HCT116 (cell line): Measurements from ENCODE around the gene ARHGEF16. TPM values are rescaled to one million over a fixed set of nuclear protein-coding genes. Genes with fewer than 3 reads are reported as not detected.

ENCODE experiments used
- ATAC-seq: fragments of 200-7000 bp; cut with Tn5 transposase; 2 replicates; pipeline ENCODE4 v1.9.1; 2020; ENCODE audit warnings: mild to moderate bottlenecking, moderate library complexity
- BruUV-seq: library from RNA; stranded (reverse); fragments of 400-500 nt; replicated peaks from 2 replicates; lab custom pipeline; 2021; lab: Mats Ljungman, UMichigan
- CTCF ChIA-PET: fragments of 300-600 bp; sonication (Branson Sonifier 250); formaldehyde crosslinking; loops from one replicate; lab custom pipeline; 2021; ENCODE audit warnings: antibody characterized with exemption; lab: Charles Lee
- POLR2A ChIA-PET: fragments of 300-600, 350-600 bp; sonication (Branson Sonifier 250); formaldehyde crosslinking; loops from one replicate; lab custom pipeline; 2021; ENCODE audit warnings: antibody characterized with exemption; lab: Charles Lee
- RAD21 ChIA-PET, 2 experiments: fragments of 300-600 bp; sonication (Branson Sonifier 250); formaldehyde crosslinking; loops; one replicate each; lab custom pipeline; 2023; ENCODE audit warnings: low total read pairs in 2 of 2; ENCODE audit not compliant: uncharacterized antibody in 2 of 2, unreplicated experiment in 2 of 2, low non-redundant PET in 1 of 2; lab: Charles Lee
- DNase-seq: peaks from one replicate; pipeline ENCODE4 v3.0.0-alpha.2; 2010; ENCODE audit warnings: low read depth, low spot score
- H2AFZ ChIP-seq: fragments of 200-600 bp; shearing (Covaris generic), sonication (generic); 2 replicates; pipeline ENCODE4 v1.6.1; 2017; ENCODE audit warnings: low read depth, mixed run types, mixed read lengths, antibody characterized with exemption, low read length; ENCODE audit not compliant: poor library complexity, severe bottlenecking
- H3K27ac ChIP-seq: 2 replicates; pipeline ENCODE4 v1.5.1; 2012; ENCODE audit warnings: low read depth, low read length
- H3K27me3 ChIP-seq: fragments of 200-600 bp; sonication (generic); 2 replicates; pipeline ENCODE4 v1.6.1; 2016; ENCODE audit warnings: mixed run types, low read length, mixed read lengths; ENCODE audit not compliant: insufficient read depth
- H3K36me3 ChIP-seq, 2 experiments: fragments of 200-500 bp in 1 of 2; fragments of 200-600 bp in 1 of 2; sonication (Bioruptor generic) in 1 of 2; sonication (generic) in 1 of 2; 2 replicates each; pipeline versions ENCODE4 v1.5.1 to v1.6.1; 2014 to 2016; ENCODE audit warnings: low read length in 2 of 2, inconsistent platforms in 1 of 2, mixed read lengths in 1 of 2, mixed run types in 1 of 2; ENCODE audit not compliant: insufficient read depth in 2 of 2, control insufficient read depth in 1 of 2
- H3K4me1 ChIP-seq, 2 experiments: fragments of 200-600 bp in 1 of 2; sonication (generic) in 1 of 2; 2 replicates each; pipeline versions ENCODE4 v1.5.1 to v1.6.1; 2012 to 2017; ENCODE audit warnings: low read length in 2 of 2, inconsistent platforms in 1 of 2, mild to moderate bottlenecking in 1 of 2, mixed read lengths in 1 of 2, mixed run types in 1 of 2, moderate library complexity in 1 of 2; ENCODE audit not compliant: insufficient read depth in 2 of 2, control insufficient read depth in 1 of 2
- H3K4me2 ChIP-seq: fragments of 200-600 bp; sonication (generic); 2 replicates; pipeline ENCODE4 v1.6.1; 2017; ENCODE audit warnings: mixed run types, low read length, mixed read lengths
- H3K4me3 ChIP-seq, 2 experiments: fragments of 200-600 bp in 1 of 2; sonication (generic) in 1 of 2; replicated peaks in 1 of 2; 2 replicates each; pipeline ENCODE4 v1.5.1; 2011 to 2016; ENCODE audit warnings: low read length in 2 of 2, control low read depth in 1 of 2, low read depth in 1 of 2, mild to moderate bottlenecking in 1 of 2, mixed read lengths in 1 of 2, mixed run types in 1 of 2
- H3K79me2 ChIP-seq: fragments of 200-600 bp; sonication (generic); 2 replicates; pipeline ENCODE4 v1.6.1; 2017; ENCODE audit warnings: mild to moderate bottlenecking, mixed run types, low read length, moderate library complexity, mixed read lengths; ENCODE audit not compliant: insufficient read depth
- H3K9ac ChIP-seq: fragments of 200-600 bp; sonication (generic); 2 replicates; pipeline ENCODE4 v1.6.1; 2016; ENCODE audit warnings: low read length, mixed read lengths
- H3K9me2 ChIP-seq: fragments of 200-600 bp; sonication (generic), shearing (Covaris generic); 2 replicates; pipeline ENCODE4 v1.6.1; 2017; ENCODE audit warnings: mixed run types, mild to moderate bottlenecking, moderate library complexity; ENCODE audit not compliant: insufficient read depth
- H3K9me3 ChIP-seq, 2 experiments: fragments of 200-500 bp in 1 of 2; fragments of 200-600 bp in 1 of 2; sonication (Bioruptor generic) in 1 of 2; sonication (generic) in 1 of 2; 2 replicates each; pipeline ENCODE4 v1.6.1; 2014 to 2017; ENCODE audit warnings: low read length in 2 of 2, mixed read lengths in 2 of 2, inconsistent platforms in 1 of 2, low read depth in 1 of 2, mild to moderate bottlenecking in 1 of 2, mixed run types in 1 of 2, moderate library complexity in 1 of 2; ENCODE audit not compliant: control insufficient read depth in 1 of 2, insufficient read depth in 1 of 2
- H4K20me1 ChIP-seq: fragments of 200-600 bp; sonication (generic), shearing (Covaris generic); 2 replicates; pipeline ENCODE4 v1.6.1; 2017; ENCODE audit warnings: mixed run types, mild to moderate bottlenecking, moderate library complexity; ENCODE audit not compliant: insufficient read depth
- CBX3 ChIP-seq: IDR thresholded peaks from 2 replicates; pipeline ENCODE4 v1.6.1; 2012; ENCODE audit warnings: low read depth
- CEBPB ChIP-seq: IDR thresholded peaks from 2 replicates; pipeline ENCODE4 v1.6.1; 2012; ENCODE audit warnings: low read depth
- EZH2 ChIP-seq: fragments of 200-600 bp; sonication (generic); IDR thresholded peaks from 2 replicates; pipeline ENCODE4 v1.6.1; 2017; ENCODE audit warnings: antibody characterized with exemption, mixed run types
- FOSL1 ChIP-seq: IDR thresholded peaks from 2 replicates; pipeline ENCODE4 v1.6.1; 2012; ENCODE audit warnings: low read depth
- JUND ChIP-seq: IDR thresholded peaks from 2 replicates; pipeline ENCODE4 v1.6.1; 2012
- POLR2A ChIP-seq: IDR thresholded peaks from 2 replicates; pipeline ENCODE4 v1.7.0; 2011; ENCODE audit warnings: borderline replicate concordance; ENCODE audit not compliant: insufficient read depth, insufficient read length; ENCODE audit errors: extremely low read depth
- SP1 ChIP-seq: IDR thresholded peaks from 2 replicates; pipeline ENCODE4 v1.6.1; 2012; ENCODE audit warnings: low read depth
- SRF ChIP-seq: IDR thresholded peaks from 2 replicates; pipeline ENCODE4 v1.6.1; 2012; ENCODE audit warnings: low read depth
- TCF7L2 ChIP-seq: IDR thresholded peaks from 2 replicates; pipeline ENCODE4 v1.7.0; 2011; ENCODE audit warnings: borderline replicate concordance, inconsistent platforms; ENCODE audit not compliant: insufficient read depth, insufficient read length; ENCODE audit errors: extremely low read depth
- YY1 ChIP-seq: IDR thresholded peaks from 2 replicates; pipeline ENCODE4 v1.6.1; 2011; ENCODE audit warnings: low read length, low read depth, moderate library complexity, mild to moderate bottlenecking; ENCODE audit not compliant: insufficient replicate concordance; ENCODE audit errors: extremely low read depth
- ZFX ChIP-seq: fragments of 450-650 bp; IDR thresholded peaks from 2 replicates; pipeline ENCODE4 v1.6.1; 2017
- intact Hi-C: fragments of 100-400 bp; cut with micrococcal nuclease; formaldehyde crosslinking; loops from 2 replicates; pipeline ENCODE4 v1.10.0; 2022
- total RNA-seq: library from RNA; stranded (reverse); gene quantifications from one replicate; pipeline ENCODE4 v1.2.1, GENCODE V29; 2021; ENCODE audit not compliant: unreplicated experiment
- TF ChIP-seq, protein P1 (sequence below): IDR thresholded peaks from 2 replicates; pipeline ENCODE4 v1.6.1; 2012
- TF ChIP-seq, protein P2 (sequence below), 3 experiments: fragments of 200-600 bp in 1 of 3; sonication (generic) in 1 of 3; IDR thresholded peaks in 2 of 3; conservative IDR thresholded peaks in 1 of 3; 2 replicates each; pipeline ENCODE4 v1.5.1; 2012 to 2017; ENCODE audit warnings: low read depth in 2 of 3, low read length in 2 of 3, antibody characterized with exemption in 1 of 3, borderline replicate concordance in 1 of 3, control low read depth in 1 of 3, mild to moderate bottlenecking in 1 of 3, mixed read lengths in 1 of 3, mixed run types in 1 of 3, moderate library complexity in 1 of 3; ENCODE audit not compliant: insufficient read depth in 1 of 3
- TF ChIP-seq, protein P3 (sequence below): IDR thresholded peaks from 2 replicates; pipeline ENCODE4 v1.6.1; 2012
- TF ChIP-seq, protein P4 (sequence below): IDR thresholded peaks from 2 replicates; pipeline ENCODE4 v1.6.1; 2012; ENCODE audit warnings: low read depth
- TF ChIP-seq, protein P5 (sequence below): IDR thresholded peaks from 2 replicates; pipeline ENCODE4 v1.6.1; 2011; ENCODE audit warnings: mild to moderate bottlenecking, low read length, moderate library complexity; ENCODE audit not compliant: insufficient replicate concordance; ENCODE audit errors: extremely low read depth

ARHGEF16 gene
- total RNA-seq, 1 experiment from 2014 or later, result 37.4 TPM

DNA sequence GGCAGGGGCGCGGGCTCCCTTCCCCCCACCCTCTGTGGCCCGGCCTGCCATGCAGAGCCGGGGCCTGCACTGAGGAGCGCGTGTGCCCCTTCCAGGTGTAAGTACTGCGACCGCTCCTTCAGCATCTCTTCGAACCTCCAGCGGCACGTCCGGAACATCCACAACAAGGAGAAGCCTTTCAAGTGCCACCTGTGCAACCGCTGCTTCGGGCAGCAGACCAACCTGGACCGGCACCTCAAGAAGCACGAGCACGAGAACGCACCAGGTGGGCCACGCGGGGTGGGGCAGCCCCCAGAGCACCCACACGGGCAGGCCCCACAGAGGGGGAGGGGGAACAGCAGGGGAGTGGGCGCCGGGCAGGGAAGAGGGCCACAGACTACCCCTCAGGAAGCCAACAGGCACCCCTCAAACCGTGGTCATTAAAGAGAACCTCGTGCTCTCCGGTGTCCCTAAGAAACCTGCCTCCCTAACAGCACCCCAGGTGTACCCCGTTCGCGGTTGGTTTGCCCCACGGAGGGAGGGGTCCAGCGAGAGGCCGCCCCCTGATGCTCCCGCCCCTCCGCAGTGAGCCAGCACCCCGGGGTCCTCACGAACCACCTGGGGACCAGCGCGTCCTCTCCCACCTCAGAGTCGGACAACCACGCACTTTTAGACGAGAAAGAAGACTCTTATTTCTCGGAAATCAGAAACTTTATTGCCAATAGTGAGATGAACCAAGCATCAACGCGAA lies 28.8 kb upstream of the ARHGEF16 start (continued):
- no peak for TF ChIP-seq SRF
- TF ChIP-seq, protein P1, sequence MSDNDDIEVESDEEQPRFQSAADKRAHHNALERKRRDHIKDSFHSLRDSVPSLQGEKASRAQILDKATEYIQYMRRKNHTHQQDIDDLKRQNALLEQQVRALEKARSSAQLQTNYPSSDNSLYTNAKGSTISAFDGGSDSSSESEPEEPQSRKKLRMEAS, result no peak
- TF ChIP-seq CEBPB, result no peak
- no peak for TF ChIP-seq TCF7L2
- TF ChIP-seq SP1, result no peak

DNA sequence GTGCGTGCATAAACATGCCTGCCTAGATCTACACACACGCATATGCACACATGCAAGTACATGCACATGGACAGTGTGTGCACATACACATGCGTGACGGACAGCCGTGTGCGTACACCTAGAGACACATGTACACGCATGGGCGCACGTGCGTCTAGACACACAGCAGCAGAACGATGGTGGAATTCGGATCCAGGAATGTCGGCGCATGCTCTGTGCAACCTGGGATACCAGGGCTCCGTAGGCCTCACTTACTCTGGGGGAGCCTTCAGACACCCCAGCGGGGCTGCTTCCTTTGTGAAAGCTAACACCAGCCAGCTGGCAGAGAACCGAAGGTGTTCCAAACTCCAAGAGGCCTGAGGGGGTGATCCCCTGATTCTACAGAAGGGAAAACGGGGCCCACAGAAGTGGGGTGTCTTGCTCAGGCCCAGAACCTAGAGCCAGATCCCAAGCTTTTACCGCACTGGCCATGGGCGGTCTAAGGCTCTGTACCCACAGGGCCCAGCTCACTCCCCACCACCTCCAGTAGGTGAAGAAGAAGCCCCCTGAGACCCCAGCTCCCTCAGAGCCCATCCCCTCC lies 27.4 kb upstream of the ARHGEF16 start:
- Histone ChIP-seq H3K79me2 (no peaks in the 10 kb centered on the region), H3K4me2 (no peak overlapping the region), H2AFZ (no peak overlapping the region), H3K27me3 (no peaks in the 10 kb centered on the region), H3K36me3 (no peaks in the 10 kb centered on the region), H3K9ac (no peak overlapping the region), H3K9me2 (no peaks in the 10 kb centered on the region), H3K27ac (no peak overlapping the region), H3K4me3 (no peak overlapping the region), H4K20me1 (no peaks in the 10 kb centered on the region), H3K4me1 (no peaks in the 10 kb centered on the region), H3K9me3 (no peaks in the 10 kb centered on the region)
- ChIA-PET CTCF (no interaction called here), RAD21 (no interaction called here), POLR2A (no interaction called here)
- ATAC-seq, result no peak
- no peak for DNase-seq
- BruUV-seq, result no TSS peak
- intact Hi-C loops, result no loop called here
- TF ChIP-seq CEBPB (no peak), CBX3 (no peak), SP1 (no peak), EZH2 (no peak), FOSL1 (no peak), POLR2A (no peak), JUND (no peak), YY1 (no peak), ZFX (no peak), TCF7L2 (no peak)
- TF ChIP-seq, protein P2, sequence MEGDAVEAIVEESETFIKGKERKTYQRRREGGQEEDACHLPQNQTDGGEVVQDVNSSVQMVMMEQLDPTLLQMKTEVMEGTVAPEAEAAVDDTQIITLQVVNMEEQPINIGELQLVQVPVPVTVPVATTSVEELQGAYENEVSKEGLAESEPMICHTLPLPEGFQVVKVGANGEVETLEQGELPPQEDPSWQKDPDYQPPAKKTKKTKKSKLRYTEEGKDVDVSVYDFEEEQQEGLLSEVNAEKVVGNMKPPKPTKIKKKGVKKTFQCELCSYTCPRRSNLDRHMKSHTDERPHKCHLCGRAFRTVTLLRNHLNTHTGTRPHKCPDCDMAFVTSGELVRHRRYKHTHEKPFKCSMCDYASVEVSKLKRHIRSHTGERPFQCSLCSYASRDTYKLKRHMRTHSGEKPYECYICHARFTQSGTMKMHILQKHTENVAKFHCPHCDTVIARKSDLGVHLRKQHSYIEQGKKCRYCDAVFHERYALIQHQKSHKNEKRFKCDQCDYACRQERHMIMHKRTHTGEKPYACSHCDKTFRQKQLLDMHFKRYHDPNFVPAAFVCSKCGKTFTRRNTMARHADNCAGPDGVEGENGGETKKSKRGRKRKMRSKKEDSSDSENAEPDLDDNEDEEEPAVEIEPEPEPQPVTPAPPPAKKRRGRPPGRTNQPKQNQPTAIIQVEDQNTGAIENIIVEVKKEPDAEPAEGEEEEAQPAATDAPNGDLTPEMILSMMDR (IDR thresholded peaks at IDR 0.05 in 2 of 3, conservative IDR thresholded peaks at IDR 0.05 in 1 of 3; ENCODE audit: borderline replicate concordance in 1 of 3, insufficient read depth in 1 of 3, low read depth in 2 of 3, low read length in 2 of 3), result no peak
- TF ChIP-seq, protein P3, sequence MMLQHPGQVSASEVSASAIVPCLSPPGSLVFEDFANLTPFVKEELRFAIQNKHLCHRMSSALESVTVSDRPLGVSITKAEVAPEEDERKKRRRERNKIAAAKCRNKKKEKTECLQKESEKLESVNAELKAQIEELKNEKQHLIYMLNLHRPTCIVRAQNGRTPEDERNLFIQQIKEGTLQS, result no peak
- TF ChIP-seq, protein P4, sequence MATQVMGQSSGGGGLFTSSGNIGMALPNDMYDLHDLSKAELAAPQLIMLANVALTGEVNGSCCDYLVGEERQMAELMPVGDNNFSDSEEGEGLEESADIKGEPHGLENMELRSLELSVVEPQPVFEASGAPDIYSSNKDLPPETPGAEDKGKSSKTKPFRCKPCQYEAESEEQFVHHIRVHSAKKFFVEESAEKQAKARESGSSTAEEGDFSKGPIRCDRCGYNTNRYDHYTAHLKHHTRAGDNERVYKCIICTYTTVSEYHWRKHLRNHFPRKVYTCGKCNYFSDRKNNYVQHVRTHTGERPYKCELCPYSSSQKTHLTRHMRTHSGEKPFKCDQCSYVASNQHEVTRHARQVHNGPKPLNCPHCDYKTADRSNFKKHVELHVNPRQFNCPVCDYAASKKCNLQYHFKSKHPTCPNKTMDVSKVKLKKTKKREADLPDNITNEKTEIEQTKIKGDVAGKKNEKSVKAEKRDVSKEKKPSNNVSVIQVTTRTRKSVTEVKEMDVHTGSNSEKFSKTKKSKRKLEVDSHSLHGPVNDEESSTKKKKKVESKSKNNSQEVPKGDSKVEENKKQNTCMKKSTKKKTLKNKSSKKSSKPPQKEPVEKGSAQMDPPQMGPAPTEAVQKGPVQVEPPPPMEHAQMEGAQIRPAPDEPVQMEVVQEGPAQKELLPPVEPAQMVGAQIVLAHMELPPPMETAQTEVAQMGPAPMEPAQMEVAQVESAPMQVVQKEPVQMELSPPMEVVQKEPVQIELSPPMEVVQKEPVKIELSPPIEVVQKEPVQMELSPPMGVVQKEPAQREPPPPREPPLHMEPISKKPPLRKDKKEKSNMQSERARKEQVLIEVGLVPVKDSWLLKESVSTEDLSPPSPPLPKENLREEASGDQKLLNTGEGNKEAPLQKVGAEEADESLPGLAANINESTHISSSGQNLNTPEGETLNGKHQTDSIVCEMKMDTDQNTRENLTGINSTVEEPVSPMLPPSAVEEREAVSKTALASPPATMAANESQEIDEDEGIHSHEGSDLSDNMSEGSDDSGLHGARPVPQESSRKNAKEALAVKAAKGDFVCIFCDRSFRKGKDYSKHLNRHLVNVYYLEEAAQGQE, result no peak
- TF ChIP-seq, protein P5, sequence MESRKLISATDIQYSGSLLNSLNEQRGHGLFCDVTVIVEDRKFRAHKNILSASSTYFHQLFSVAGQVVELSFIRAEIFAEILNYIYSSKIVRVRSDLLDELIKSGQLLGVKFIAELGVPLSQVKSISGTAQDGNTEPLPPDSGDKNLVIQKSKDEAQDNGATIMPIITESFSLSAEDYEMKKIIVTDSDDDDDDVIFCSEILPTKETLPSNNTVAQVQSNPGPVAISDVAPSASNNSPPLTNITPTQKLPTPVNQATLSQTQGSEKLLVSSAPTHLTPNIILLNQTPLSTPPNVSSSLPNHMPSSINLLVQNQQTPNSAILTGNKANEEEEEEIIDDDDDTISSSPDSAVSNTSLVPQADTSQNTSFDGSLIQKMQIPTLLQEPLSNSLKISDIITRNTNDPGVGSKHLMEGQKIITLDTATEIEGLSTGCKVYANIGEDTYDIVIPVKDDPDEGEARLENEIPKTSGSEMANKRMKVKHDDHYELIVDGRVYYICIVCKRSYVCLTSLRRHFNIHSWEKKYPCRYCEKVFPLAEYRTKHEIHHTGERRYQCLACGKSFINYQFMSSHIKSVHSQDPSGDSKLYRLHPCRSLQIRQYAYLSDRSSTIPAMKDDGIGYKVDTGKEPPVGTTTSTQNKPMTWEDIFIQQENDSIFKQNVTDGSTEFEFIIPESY, result no peak
